Activated CD4-positive, alpha-beta T cell treated with anti-CD3 and anti-CD28 coated beads, Interleukin-2, Interleukin-4, amounts not matched to agents 100 ng/mL and 50 ng/mL, durations not matched to agents 16 hours and 8 hours (primary cell): Measurements from ENCODE around the gene PDE3A.

Experiments used
- DNase-seq: peaks from one replicate; pipeline ENCODE4 v3.0.0-alpha.2; 2020; ENCODE audit warnings: low spot score

PDE3A gene

DNA sequence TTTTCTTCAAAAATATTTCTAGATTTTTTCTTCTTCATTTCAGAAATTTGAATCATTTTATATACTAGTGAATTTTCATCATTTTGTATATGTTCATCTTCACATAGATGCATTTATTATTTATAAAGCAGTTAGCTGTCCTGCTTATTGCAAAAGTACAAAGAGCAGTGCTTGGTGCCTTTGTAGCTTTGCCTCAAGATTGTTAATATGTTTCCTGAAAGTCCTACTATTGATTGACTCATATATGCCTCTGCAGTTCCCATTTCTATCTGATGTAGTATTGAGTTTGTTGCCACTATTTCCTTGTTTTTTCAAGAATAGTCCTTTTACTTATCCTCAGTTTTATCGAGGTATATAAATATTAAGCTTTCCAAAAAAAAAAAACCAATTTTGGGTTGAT lies 89.7 kb downstream of the PDE3A start:
- DNase-seq, result no peak

DNA sequence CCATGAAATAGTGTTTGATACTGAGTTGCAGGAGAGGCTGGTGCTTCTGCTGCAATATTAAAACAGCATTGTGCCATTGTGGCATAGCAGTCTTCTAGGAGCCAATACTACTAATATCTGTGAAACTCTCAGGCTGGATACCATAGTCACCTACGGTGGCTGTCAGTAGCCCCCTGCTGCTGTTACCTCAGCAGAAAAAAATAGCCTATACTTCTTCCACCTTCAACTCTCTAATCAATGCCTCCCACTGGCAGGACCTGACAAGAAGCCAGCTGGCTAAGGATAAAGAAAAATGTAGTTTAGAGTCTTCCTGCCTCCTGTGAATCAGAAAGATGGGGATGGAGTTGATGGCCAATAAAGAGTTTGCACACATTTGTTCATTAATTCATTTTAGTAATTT lies 91.6 kb downstream of the PDE3A start:
- no peak for DNase-seq

DNA sequence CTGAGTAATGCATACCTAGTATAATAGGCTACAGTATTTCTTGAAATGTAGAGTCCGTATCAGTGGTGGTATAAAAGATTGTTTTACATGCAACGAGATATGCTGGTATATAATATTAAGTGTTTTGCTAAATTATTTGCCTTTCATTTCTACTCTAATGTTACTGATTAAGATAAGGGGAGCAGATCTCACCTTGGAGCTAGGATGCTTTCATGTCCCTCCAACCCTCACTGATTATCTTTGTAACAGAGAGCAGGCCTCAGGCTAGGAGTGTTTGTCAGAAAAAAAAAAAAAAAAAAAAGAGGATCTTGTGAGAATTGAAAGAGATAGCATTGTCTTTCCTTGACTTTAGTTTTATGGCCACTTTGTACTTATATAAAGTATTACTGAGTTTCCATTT lies 92.6 kb downstream of the PDE3A start:
- DNase-seq, result no peak

DNA sequence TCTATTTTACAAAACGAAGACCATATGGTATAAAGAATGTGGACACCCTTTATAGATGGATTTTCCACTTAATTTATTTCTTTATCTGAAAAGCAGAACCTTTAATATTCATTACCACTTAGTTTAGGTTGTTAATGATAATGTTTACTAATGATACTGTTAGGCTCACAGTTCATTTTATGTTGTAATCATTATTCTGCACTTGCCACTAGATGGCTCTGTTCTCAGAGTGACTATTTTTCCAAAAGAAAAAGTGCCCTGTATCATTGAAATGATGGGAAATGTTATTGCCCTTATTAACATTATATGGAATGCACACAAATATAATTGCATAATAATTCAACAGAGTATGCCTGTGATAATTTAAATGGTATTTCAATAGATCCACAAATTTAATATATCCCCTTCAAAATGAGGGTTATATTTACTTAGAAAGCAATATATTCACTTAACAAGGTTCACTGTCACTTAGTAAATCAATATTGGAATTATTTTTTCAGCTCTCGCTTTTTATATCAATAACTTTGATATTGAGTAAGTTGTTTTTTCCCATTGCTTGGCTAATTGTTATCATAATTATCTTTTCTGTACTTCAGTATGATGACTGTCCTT lies 95.7 kb downstream of the PDE3A start:
- peak; percentile 4 for DNase-seq

DNA sequence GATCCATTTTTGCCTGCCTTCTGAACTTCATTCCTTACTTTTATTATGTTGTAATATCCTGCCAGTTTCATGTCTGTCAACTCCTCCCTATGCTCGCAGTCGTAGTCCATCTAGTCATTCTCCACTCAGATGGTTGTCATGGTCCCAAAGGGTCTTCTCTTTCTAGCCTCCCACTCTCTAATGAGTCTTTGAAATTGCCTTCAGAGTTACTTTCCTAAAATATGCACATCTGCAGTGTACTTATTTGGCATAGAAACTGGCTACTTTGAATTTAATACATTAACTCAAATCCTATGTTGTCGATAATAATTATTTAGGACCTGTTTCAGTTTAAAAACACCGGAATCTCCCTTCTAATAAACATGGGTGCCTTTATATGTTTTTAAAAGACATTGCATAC lies 101.0 kb downstream of the PDE3A start:
- DNase-seq, result no peak

DNA sequence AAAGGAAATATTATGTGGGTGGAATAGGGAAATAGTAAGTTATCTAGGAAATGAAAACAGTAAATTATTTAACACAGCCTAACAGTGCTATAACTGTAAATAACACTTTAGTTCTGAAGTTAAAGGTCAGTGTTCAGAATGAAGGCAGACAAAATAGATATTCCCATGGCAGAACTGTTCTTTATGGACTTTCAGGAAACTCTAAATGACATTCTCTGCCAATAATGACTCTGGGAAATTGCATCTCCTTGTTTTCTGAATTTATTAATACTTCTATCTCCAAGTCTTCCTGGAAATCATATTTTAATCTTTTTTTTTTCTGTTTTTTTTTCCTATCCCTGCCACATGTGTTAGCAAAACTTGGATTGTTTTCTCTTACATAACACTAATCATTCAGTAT lies 101.4 kb downstream of the PDE3A start:
- DNase-seq, result no peak

DNA sequence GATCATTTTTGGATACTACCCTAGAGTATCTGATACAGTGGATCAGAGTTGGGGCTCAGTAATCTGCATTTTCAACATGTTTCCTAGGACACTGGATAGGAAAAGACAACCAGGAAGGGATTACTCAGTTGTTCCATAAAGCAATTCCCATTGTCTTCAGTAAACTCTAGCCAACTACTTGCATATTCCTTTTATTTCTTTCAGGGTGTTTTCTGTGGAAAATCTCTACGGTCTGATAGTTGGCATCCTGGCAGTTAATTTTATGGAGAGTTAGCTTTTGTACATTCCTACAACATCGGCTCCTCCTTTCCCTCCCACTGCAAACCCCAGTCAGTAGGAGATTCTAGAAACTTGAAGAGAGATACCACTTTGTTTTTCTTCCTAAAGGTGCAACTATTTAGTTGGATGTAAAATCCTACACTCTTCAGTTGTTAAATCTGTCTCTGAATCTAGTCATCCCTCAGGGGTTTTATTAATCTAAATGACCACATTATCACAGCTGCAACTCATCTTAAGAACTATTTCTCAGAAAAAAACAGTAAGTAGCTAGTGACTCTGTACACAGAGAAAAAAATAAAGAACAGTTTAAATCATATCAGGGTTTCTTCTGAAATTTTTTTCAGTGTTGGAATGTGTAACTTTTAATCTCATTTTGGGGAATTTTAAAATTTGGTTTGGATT lies 103.9 kb downstream of the PDE3A start:
- no peak for DNase-seq

DNA sequence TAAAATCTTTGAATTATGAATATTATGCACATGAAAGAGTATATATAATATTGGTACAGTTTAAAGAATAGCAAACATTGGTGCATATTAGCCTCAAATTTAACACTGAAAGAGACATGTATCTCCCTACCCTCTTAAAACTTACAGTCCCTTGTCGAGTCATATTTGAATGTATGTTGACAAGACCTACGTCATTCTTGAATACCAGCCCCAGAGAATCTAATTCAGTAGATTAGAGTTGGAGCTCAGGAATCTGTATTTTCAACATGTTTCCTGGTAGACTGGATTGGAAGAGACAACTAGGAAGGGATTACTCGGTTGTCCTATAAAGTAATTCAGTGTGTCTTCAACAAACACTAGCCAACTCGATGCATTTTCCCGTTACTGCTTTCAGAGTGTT lies 104.8 kb downstream of the PDE3A start:
- DNase-seq, result no peak

DNA sequence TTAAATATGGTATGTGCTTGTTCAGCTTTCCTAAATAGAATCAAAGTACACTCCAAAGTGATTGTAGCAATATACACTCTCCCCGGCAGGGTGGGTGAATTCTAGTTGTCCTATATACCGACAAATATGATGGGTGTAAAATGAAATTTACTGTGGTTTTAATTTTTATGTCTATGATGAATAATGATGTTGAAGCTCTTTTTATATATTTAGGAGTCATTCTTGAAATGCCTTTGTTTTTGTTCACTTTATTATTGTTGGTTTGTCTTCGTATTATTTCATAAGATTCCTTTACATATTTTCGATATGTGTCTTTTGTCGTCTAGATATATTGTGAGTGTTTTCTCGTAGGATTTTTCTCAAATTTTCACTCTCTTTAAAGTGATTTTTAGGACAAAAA lies 105.7 kb downstream of the PDE3A start:
- DNase-seq, result no peak

DNA sequence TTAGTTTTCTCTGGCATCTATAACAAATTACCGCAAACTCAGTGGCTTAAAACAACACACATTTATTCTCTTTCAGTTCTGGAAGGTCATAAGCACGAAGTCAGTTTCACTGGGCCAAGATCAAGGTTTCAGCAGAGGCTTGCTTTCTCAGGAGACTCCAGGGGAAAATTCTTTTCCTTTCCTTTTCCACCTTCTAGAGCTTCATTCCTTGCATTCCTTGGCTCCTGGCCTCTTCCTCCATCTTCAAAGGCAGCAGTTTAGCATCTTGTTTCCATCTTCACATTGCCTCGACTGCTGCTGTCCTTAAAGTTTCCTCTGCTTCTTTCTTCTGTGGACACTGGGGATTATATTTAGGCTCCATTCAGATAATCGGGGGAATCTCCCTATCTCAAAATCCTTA lies 106.1 kb downstream of the PDE3A start:
- DNase-seq, result no peak

DNA sequence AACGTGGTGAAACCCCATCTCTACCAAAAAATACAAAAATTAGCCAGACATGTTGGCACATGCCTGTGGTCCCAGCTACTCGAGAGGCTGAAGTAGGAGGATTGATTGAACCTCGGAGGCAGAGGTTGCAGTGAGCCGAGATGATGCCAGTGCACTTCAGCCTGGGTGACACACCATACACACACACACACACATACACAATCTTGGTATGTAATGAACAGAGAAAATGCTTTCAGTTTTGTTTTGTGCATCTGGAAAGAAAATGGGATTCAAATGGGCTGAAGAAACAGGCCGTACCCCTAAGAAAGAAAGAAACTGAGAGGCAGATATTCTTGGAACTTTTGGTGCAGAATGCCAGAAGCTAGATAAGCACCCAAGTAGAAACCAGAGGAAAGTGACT lies 107.2 kb downstream of the PDE3A start:
- DNase-seq, result no peak

DNA sequence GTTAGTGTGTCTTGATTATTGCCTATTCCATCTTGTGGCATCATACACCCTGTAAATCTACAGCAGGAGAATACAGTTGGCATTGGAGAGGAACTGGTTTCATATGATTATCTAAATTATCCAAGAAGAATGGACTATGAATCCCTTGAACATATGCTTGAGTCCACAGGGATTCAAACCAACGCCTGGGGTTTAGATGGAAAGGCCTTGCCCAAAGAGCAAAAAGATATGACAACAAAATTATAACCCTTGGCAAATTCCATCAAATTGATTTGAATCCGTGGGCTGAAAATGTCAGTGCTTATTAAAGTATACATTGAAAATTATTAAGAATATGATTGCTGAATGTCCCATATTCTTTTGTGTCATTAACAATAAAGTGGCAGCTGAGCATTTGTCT lies 108.2 kb downstream of the PDE3A start:
- no peak for DNase-seq

DNA sequence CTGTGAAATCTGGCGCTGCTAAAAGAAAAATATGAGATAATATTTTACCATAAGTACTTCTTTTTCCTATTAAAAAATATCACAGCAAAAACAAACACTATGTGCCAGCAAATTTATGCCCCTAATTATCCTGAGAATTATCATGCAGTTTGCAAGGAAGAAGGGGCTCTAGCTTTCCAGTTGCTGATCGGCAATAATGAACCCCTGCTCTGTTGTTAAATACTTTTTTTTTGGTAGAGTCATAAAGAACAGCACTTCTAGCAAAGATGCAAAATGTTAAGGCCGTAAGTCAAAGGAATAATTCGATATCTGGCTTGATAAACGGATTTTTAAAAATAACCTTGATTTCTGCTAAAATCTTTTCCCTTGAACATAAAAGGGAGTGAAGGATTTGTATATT lies 108.9 kb downstream of the PDE3A start:
- no peak for DNase-seq

DNA sequence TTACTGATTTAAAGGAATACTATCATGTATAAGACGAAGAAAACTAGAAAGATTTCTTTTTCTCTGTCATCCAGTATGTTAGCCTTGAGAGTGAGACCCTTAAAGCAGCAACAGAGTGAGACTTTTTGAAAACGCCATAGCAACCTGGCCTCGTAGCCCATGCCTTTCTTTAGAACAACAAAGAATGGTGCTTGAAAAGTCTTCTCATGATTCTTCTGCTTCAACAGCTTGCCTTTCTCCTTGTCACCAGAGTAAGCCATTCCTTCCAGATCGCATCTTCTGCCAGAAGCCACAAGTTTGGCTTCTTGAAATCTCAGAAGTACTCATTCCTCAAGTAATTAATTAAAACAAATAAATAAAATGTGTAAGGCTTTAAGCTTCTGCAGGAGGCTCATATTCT lies 109.3 kb downstream of the PDE3A start:
- no peak for DNase-seq

DNA sequence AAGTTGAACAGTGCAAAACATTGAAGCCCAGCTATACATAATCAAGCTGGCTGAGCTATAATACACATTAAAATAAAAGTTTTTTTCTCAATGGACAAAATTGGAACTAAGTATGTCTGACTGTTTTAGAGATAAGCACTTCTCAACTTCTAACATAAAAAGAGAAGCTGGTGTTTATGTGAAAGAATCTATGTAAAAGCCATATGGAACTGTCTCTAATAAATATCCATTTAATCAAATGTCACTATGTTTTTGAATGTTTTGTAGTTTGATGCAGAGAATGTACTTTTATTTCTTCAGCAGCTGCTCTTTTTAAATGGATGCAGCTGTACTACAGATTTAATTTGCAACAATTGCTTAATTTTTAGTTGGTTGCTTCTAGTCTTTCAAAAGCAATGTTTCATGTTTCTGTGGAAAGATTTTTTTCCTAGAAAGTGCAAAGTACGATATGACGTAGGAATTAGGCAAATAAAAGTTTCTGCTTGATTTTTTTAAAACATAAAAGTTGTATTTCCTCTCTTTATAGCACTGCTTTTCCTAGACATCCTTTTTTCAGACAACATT lies 114.2 kb downstream of the PDE3A start:
- no peak for DNase-seq

DNA sequence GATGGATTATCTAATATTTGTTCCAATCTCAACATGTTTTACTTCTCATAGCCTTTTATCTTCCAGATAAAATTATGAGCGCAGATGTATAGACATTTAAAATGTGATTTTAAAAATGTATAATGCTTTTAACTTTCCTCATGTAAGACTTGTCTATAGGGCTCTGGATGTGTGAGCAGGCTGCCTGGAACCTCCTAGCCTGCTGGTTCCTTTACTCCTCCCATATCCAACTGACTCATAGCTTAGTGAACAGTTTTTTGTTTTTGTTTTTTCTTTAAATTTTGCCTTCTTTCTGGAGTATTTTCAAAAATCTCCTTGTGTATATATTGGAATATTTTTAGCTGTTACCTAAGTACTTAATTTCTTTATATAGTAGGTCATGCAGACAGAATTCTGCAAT lies 115.4 kb downstream of the PDE3A start:
- no peak for DNase-seq

DNA sequence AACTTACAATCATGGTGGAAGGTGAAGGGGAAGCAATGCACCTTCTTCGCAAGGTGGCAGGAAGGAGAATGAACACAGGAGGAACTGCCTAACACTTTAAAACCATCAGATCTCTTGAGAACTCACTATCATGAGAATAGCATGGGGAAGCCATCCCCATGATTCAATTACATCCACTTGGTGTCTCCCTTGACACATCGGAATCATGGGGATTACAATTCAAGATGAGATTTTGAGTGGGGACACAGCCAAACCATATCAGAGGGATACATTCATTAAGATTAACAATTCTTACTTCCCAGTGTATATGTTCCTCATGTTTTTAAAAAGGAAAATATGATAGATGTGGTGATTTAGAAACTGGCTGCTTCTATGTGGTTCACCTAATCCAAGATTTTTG lies 117.9 kb downstream of the PDE3A start:
- DNase-seq, result no peak

DNA sequence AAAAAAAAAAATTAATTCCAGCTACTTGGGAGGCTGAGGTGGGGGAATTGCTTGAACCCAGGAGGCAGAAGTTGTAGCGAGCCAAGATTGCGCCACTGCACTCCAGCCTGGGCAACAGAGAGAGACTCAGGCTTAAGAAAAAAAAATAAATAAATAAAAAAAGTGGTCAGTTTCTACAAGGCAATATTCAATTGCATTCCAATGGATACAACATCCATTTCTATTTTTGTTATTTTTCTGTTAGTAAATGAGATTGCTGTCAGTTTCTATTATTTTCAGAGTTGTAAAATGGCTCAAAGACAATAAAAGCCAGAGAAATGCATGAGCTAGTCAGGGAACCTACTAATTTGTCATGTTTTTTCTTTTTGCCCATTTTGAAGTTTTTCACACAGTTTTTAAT lies 119.2 kb downstream of the PDE3A start:
- DNase-seq, result no peak

DNA sequence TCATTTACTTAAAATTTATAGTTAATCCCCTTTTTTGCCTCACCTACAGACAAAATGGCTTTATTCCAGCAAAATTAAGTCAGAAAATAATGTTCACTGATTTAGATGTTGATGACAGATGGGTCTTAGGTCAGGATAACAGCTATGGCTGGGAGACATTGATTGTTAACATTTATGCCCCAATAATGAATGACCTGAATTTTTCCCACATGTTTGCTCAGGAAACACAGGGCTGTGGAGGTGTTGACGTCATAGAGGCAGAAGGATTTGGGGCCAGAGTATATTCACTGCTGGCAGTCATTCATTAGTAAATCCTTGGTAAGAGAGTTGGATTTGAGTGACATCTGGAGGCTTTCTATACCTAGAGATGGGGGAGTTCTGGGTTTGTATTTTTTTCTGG lies 121.3 kb downstream of the PDE3A start:
- DNase-seq, result no peak

DNA sequence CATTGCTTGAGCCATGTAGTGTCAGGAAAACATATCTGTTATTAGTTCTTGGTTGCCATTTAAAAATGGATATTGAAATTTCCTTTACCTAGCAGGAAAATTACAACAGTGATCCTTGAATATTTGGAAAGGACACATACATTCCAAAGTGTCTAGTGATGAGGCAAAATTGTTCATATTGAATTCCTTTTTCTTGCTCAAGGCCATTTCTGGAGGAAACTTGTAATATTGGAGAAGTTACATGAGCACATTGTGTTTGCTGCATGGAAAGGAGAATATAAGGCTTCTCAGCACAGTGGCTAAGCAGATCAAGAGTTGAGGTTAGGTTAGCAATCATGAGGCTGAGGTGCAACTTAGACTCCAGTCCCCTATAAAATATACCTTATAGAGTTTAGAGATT lies 121.9 kb downstream of the PDE3A start:
- no peak for DNase-seq

DNA sequence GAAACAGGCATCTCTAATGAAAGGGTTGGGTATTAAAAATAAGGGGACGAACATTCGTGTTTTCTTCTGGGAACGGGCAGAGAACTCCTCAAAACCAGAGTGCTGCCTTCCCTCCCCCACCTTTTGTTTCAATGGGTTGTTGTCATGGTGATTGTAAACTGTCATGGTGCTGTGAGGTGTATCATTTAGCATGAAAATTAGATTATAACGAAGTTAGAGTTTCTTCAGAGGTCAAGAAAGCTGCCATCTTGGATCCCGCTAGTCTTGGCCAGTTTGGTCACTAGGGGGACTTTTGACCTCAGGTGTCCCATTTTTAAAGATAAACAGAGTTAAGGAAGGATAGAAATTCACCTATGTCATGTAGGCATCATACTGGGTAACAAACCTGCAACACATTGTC lies 123.0 kb downstream of the PDE3A start:
- no peak for DNase-seq

DNA sequence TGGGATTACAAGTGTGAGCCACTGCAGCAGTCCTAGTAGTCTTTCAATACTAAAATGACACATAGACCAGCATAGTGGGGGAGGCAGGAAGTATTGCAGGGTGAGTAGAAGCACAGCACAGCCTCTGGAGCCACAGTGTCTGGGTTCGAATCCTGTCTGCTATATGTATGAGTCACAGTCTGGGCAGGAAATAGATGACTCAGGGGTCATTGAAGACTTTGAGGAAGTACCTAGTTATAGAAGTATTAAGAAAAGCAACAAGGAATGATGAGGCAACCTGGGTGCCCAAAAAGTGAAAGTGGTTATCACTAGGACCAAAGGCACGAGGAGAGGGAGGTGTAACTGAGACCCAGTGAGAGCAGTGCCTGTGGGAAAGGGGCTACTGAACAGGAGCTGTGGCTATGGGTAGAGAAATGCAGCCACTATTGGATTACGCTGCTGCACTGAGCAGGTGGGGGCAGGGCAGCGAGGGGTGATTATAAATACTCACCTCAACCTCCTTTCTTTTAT lies 124.0 kb downstream of the PDE3A start:
- DNase-seq, result peak; percentile 41

DNA sequence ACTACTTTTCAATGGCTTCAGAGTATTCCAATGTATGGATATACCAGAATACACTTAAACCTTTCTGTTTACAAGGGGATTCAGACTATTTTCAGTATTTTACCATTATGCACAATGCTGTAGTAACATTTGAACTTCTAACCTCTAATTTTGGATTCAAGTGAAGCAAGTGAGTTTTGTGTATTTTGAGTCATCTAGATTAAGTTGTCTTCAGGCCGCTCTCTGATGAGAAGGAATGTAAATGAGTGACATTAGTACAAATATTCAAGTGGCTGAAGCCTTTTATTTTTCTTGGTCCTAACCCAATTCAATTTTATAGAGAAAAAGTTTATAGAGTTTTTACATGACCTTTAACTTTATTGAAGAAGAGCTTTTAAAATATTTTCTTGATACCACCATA lies 125.6 kb downstream of the PDE3A start:
- no peak for DNase-seq

DNA sequence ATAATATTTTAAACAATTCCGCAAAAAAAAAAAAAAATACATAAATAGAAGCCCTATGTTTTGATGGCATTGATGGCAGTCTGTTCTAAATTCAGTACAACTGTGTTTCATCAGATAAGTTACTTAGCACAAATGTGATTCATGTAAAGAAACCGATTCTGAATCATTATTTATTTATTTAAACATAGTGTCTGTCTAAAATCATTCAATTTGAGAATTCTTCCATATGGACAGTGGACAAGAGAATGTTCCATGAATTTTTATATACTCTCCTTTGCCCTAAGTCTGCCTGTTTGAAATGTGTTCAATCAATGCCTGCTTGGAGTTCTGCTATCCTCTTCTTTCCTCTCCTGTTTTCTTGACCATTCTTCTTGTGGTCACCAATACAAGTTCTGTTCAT lies 126.5 kb downstream of the PDE3A start:
- no peak for DNase-seq
